ENCODE data around the gene TIA1.
"Not testable (repeated sequence)": the region's sequence is repeated elsewhere in the genome, so short reads cannot be mapped to it uniquely, and the experiment has no call there.

TIA1 gene, protein sequence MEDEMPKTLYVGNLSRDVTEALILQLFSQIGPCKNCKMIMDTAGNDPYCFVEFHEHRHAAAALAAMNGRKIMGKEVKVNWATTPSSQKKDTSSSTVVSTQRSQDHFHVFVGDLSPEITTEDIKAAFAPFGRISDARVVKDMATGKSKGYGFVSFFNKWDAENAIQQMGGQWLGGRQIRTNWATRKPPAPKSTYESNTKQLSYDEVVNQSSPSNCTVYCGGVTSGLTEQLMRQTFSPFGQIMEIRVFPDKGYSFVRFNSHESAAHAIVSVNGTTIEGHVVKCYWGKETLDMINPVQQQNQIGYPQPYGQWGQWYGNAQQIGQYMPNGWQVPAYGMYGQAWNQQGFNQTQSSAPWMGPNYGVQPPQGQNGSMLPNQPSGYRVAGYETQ

DNA sequence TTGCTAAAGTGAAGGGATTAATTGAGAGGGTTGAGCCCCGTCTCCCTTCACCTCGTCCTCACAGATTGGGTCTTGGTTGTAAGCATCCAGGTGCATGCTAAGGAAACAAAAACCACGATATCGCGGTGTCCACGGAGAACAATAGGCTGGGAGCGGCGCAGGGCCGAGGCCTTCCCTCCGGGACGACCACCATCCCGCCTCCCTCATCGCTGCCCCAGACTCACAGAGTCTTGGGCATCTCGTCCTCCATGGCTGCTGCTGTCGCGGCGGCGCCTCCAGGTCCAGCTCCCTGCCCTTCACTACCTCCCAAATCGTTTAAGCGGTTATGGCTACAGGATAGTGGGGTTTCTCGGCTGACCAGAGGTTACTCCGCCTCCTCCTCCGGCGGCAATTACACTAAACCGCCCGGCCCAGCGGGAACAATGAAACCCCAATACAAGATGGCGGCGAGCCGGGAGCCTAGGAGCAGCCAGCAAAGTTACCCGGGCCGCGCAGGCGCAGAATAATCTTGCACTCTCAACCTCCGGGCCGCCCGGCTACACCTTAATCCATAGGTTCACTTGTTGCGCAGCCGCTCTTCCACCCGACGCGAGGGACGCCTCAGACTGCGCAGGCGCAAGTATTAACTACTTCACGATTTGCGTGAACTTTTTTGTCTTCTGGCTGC, at the start of gene TIA1:
Gene TIA1, minus strand, starts transcription at position 448 of the 667 bp plus-strand sequence. Its CDS starts 198 bp downstream, at position 250.
- peak; percentile 100 for DNase-seq

DNA sequence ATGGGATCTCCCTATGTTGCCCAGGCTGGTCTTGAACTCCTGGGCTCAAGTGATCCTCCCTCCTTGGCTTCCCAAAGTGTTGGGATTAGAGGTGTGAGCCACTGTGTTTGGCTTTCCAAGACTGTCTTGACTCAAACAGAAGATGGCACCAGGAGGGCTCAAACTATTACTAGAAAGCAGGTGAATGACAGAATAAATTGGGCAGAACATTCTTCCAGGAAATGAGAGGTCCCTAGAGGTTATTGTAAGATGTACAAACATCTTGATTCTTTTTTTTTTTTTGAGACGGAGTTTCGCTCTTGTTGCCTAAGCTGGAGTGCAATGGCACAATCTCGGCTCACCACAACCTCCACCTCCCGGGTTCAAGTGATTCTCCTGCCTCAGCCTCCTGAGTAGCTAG, 49.4 kb upstream of the TIA1 start:
- DNase-seq, result not testable (repeated sequence)

DNA sequence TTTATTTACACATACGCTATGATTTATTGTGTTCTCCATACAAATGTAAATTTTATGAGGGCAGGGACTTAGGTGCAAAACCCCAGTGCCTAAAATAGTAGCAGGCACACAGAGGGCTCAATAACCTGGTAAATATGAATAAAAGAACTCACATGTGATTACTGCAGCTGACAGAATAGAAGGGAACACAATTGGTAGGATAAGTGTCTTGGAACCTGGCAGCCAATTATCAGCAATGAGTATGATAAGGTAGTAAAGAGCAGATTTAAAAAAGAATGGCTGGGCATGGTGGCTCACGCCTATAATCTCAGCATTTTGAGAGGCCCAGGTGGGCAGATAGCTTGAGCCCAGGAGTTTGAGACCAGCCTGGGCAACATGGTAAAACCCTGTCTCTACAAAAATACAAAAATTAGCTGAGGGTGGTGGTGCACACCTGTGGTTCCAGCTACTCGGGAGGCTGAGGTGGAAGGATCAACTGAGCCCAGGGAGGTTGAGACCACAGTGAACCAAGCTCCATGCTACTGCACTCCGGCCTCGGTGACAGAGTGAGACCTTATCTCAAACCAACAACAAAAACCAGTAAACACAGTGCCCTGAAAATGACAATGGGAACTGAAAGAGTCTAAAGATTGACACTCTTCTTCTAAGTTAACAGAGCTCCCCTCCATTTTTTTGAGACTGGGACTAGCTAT, 35.2 kb upstream of the TIA1 start:
- DNase-seq, result no peak

DNA sequence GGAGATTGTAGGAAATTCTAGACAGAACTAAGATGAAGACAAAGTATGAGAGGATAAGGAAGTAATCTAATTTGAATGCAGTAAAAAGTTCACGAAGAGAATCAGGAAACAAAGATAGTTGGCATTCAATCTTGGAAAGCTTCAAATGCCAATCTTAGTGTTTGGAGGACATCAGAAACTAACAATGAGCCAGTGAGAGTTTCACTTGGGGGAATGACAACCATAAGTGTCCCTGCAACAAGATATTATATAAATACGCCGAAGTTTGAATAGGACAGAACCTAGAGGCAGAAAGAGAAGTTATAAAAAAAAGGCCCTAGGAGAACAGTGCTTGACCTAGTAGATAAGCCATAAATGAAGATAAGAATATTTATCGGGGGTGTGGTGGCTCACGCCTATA, 34.0 kb upstream of the TIA1 start:
- DNase-seq, result no peak

DNA sequence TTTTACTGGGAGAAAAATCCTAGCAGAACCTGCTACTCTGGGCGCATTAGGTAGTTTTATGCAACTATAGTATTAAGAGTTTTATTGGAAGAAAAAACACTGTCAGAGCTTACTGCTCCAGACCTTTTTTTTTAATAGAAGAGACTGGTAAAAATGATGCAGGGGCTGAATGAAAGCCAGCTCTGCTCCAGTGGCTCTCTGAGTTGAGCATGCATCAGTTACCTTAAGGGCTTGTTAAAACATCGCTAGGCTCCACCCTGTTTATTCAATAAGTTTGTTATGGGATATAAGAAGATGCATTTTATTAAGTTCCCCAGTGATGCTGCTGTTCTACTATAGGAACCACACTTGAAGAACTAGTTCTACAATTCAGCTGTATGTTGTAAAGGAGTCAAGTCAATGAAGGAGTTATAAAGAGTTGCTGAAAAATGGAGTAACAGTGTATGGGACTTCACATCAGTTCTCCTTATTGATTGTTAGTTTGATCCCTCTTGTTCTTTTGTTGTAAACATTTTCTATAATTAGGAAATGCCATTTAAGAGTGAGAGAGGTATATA, 31.9 kb upstream of the TIA1 start:
- DNase-seq, result no peak

DNA sequence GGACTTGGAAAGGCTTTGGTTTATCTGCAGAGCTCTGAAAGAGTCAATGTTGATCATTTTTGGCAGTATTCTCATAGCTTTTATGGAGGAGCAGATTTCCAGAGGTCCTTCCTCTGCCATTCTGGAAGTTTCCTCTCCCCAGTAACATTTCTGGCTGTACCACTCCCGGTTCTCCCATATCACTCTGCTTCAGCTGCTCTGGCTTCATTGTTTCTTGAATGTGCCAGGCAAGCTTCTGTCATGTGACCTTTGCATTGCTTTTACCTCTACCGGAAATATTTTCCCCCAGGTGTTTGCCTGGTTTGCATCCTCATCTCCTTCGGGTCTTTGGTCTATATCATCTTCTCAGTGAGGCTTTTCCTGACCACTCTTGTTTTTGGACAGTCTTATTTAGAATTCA, 21.9 kb upstream of the TIA1 start:
- DNase-seq, result no peak

DNA sequence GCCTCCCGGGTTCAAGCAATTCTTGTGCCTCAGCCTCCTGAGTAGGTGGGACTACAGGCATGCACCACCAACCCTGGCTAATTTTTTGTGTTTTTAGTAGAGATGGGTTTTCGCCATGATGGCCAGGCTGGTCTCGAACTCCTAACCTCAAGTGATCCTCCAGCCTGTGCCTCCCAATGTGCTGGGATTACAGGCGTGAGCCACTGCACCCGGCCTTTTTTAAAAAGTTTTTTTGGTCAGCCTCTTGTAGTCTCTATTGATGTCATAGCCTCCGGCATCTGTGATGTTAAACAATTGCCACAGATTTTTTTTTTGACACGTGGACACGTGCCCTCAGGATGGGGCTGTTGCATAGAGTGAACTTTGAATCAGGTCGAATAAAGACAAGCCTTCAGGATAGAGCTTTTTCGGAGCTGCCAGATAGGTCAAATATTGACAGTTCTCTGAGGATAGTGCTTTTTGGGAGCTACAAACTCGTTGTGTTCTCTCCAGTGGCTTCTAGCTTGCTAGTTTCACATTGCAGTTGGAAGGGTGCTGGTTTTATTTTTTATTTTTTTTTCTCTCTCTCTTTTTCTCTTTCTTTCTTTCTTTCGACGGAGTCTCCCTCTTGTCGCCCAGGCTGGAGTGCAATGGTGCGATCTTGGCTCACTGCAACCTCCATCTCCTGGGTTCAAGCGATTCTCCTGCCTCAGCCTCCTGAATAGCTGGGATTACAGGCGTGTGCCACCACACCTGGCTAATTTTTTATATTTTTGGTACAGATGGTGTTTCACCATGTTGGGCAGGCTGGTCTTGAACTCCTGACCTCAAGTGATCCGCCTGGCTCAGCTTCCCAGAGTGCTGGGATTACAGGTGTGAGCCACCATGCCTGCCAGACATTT, 21.2 kb upstream of the TIA1 start:
- DNase-seq, result not testable (repeated sequence)

DNA sequence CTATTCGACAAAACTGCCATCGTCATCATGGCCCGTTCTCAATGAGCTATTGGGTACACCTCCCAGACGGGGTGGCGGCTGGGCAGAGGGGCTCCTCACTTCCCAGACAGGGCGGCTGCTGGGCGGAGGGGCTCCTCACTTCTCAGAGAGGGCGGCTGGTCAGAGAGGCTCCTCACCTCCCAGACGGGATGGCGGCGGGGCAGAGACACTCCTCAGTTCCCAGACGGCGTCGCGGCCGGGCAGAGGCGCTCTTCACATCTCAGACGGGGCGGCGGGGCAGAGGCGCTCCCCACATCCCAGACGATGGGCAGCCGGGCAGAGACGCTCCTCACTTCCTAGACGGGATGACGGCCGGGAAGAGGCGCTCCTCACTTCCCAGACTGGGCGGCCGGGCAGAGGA, 18.5 kb upstream of the TIA1 start:
- not testable (repeated sequence) for DNase-seq

DNA sequence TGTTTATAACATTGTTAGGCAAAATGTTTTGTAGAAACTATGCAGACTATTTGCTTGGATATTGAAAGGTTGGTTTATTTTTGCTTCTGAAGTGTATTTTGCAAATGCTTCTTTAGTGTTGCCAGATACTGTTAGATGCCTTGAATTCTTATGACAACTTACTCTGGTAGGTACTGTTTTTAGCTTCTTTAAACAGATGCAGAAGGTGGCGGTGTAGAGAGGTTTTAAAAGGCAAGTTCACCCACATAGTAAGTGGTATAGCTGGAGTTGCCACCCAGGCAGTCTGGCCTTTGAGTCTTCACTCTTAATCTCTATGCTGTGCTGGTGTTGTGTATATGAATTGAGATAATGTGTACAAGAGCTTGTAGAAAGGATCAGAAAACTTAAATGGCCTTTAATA, 13.1 kb upstream of the TIA1 start:
- DNase-seq, result no peak

DNA sequence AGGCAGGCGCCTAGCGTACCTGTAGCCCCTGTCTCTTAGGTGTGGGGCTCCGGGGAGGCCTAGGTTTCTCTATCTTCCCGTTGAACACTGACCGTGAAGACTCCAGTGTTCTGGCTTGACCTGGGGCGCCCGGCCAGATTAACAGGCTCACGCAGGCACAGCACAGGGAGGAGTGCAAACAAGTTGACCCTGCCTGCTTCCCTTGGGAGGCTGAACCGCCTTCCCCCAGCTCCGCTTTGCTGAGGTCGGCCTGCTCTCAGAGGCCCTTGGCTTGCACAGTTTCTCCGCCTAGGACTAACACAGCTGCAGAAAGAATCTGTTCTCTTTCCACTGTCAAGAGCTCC, 10.1 kb upstream of the TIA1 start:
- peak; percentile 58 for DNase-seq

DNA sequence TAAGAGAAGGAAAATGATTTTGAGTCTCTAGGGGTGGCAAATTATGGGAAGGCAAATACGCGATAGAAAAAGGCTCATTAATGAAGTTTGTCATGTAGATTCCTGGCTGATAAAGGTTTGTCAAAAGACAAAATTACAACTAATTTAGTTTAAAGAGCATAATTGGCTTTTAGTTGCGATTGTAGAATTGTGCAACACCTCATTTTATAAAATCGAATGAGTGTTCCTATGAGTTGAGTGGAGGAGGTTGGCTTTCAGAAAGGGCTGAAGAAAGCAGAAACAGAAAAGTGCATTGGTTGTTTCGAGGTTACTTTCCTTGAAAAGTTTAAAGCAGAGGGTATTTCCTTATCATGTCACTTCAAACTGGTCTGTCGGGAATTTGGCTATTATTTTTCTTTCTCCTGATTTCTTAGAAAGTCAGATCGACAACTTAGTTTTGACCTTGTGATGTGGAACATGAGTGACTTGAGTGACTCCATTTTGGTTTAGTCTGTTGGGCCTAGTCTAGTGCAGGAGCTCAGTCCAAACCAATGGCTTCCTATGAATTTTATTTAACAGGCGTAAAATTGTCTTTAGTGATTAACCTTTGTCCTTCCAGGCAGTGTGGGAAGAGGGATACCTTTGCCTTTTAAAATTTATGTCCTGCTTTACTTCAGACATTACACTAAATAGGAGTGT, 7.3 kb upstream of the TIA1 start:
- DNase-seq, result no peak

DNA sequence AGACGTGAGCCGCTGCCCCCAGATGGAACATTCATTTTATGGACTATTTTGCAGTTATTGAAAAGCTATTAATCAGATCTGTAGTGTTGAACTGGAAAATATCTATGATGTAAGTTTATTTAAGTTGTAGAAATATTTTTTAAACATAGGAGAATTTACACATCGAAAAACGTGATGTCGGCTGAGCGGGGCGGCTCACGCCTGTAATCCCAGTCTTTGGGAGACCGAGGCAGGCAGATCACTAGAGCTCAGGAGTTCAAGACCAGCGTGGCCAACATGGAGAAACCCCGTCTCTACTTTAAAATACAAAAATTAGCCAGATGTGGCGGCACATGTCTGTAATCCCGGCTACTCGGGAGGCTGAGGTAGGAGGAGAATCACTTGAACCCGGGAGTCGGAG, 2.0 kb upstream of the TIA1 start:
- DNase-seq, result no peak

DNA sequence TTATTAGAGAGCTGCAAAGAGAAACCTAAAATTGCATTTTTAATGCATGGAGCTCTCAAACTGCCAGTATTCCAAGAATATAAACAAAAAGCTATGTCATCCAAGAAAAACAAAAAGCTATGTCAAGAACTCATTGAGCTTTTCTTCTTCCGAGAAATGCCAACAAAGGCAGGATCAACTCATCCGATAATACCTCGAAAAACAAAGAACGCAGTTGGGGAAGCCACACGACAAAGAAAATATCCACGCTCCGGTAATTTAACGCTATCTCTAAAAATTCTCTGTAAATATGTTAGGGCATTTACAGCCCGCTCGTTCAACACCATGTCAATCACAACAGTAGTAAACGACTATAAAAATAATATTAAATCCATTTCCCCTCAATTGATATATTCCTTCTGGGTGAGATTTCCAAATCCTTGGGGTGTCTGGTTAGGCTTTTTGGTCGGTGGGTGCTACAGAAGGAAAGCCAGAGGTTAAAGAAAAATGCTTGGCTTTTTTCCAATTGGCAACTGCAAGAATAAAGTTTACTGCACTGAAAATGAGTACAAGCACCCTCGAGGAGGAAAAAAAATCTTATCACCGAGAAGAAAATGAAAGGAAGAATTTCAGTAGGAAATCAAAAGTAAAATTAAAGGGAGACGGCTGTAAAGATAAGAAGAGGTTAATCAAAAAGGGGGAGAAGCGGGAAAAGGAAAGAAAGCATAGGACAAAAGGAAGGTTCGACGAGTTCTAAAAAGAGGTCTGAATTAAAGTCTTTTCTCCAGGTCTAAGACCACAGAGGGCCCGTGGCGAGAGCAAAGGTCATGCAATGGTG, 856 bp downstream of the TIA1 start:
- peak; percentile 46 for DNase-seq

DNA sequence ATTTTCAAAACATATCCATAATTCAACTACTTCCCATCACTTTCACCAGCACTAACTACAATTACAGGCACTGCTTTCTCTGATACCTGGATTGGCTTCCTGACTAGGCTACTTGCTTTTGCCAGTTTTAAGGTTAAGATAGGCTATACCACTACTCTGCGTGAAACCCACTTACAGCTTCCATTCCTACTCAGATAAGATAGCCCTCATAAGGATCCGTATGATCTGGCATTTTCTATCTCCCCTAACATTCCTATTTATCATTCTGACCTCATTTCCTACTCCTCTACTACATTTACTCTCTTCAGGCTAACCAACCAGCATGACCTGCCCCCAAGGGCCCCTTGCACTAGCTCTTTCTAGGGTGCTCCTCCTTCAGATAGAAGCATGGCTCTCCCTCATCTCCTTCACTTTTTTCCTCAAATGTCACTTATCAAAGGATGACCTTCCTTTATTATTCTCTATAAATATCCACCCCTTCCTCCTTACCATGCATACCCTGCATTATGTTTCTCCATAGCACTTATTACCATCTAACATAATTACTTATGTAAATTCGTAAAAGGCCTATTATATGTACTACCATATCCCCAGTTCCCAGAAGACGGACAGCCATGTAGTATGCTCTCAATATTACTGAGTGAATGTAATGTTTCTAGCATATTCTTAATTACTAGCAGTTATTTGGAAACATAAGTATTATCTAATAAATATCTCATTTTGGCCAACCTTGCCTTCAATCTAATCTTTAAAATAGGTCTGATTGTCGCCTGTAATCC, 4.4 kb downstream of the TIA1 start:
- DNase-seq, result no peak

DNA sequence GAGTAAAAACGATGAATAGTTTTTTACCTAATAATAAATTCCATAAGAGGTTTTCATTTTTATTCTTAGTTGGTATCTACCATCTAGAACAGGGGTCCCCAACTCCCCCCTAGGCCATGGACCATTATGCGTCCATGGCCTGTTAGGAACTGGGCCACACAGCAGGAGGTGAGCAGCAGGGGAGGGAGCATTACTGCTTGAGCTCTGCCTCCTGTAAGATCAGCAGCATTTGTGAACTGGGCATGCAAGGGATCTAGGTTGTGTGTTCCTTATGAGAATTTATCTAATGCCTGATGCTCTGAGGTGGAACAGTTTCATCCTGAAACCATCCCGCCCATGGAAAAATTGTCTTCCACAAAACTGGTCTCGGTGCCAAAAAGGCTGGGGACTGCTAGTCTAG, 5.9 kb downstream of the TIA1 start:
- DNase-seq, result no peak

DNA sequence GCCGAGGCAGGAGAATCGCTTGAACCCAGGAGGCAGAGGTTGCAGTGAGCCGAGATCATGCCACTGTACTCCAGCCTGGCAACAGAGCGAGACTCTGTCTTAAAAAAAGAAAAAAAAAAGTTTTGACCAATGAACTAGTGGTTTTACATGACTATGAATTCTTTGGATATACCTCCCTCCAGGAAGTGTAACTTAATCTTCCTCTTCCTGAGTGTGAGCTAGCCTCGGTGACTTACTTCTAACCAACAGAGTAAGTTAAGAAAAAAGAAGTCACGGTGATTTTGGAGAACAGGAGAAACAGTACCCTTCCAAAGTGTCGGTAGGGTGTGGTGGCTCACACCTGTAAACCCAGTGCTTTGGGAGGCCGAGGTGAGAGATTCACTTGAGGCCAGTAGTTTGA, 7.1 kb downstream of the TIA1 start:
- no peak for DNase-seq

DNA sequence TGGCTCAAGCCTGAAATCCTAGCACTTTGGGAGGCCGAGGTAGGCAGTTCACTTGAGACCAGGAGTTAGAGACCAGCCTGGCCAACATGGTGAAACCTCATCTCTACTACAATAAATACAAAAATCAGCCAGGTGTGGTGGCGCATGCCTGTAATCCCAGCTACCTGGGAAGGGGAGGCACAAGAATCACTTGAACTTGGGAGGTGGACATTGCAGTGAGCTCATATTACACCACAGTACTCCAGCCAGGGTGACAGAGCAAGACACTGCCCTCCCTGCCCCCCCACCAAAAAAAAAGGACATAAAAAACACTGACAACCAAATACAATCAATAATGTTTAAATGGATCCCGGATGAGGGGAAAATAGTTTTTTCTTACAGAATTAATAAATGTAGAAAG, 7.8 kb downstream of the TIA1 start:
- no peak for DNase-seq

DNA sequence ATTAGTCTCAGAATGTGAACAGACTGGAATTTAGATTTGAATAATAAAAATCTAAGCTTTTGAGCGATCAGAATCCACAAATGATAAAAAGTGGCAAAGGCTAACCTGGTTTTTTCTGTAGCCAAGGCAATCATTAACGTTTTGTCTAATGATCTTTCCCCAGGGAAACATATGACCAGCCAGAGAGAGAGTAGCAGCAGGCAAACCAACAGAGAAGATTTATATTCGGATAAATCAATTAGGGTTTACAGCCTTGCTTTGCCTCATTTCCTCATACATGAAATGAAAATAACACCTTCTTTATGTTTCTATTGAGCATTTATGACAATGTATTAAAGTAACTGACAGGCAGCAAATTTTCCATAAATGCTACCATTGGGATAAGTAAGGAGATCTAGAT, 14.5 kb downstream of the TIA1 start:
- DNase-seq, result no peak

DNA sequence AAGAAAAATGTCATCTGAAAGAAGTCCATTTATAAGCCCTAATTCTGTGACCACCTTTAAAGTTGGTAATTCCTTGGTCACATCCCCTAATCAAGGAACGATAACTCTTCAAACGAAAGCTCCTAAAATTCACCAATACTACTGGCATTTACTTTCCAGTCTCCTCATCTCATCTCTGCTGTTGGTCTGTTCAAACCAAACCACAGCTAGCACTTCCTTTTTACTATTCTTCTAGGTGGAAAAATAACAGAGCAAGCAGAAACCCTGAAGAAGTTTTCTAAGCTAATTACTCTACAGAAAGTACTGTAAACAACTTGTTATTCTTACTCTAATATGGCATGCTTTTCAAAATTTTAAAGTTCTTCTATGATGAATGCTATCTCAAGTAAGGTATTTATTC, 21.6 kb downstream of the TIA1 start:
- DNase-seq, result no peak

DNA sequence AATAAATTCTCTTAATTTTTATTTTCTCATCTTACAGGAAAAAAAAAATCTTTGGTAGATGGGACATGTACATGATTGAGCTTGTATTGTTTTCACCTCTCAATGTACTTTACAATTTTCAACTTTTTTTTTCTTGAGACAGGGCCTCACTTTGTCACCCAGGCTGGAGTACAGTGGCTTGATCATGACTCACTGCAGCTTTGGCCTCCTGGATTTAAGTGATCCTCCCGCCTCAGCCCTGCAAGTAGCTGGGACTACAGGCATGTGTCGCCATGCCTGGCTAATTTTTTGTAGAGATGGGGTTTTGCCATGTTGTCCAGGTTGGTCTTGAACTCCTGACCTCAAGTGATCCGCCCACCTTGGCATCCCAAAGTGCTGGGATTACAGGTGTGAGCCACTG, 25.1 kb downstream of the TIA1 start:
- not testable (repeated sequence) for DNase-seq

Data from NCI-H82 (cell line).